SK-N-SH treated with all-trans-retinoic acid at 6 μM for 48 hours (cell line): ENCODE data around the gene ADO.

Source experiments
- ARNTL ChIP-seq: fragments of 450-650 bp; formaldehyde crosslinking; IDR thresholded peaks from 2 replicates; pipeline ENCODE4 v1.5.0; 2020; ENCODE audit warnings: low read depth, mild to moderate bottlenecking, moderate library complexity, borderline replicate concordance
- BACH2 ChIP-seq: fragments of 250-450 bp; sonication (Bioruptor Pico); IDR thresholded peaks from 2 replicates; pipeline ENCODE4 v1.9.0; 2021; ENCODE audit warnings: mild to moderate bottlenecking, borderline replicate concordance
- CREB5 ChIP-seq: fragments of 250-450 bp; sonication (Bioruptor Pico); IDR thresholded peaks from 2 replicates; pipeline ENCODE4 v1.5.1; 2020; ENCODE audit warnings: low read depth, mild to moderate bottlenecking, moderate library complexity
- GLIS3 ChIP-seq: fragments of 250-450 bp; sonication (Bioruptor Pico); IDR thresholded peaks from 2 replicates; pipeline ENCODE4 v1.5.0; 2020; ENCODE audit warnings: mild to moderate bottlenecking, moderate library complexity
- OSR1 ChIP-seq: fragments of 250-450 bp; sonication (Bioruptor Pico); IDR thresholded peaks from 2 replicates; pipeline ENCODE4 v1.8.0; 2022; ENCODE audit warnings: moderate library complexity, mild to moderate bottlenecking, inconsistent platforms
- PATZ1 ChIP-seq: fragments of 250-450 bp; sonication (Bioruptor Pico); IDR thresholded peaks from 2 replicates; pipeline ENCODE4 v1.8.0; 2020; ENCODE audit warnings: mild to moderate bottlenecking, moderate library complexity, borderline replicate concordance
- PPARA ChIP-seq: fragments of 250-450 bp; sonication (Bioruptor Pico); IDR thresholded peaks from 2 replicates; pipeline ENCODE4 v1.5.0; 2020; ENCODE audit warnings: mild to moderate bottlenecking, borderline replicate concordance
- ZC3H10 ChIP-seq: fragments of 250-450 bp; sonication (Bioruptor Pico); IDR thresholded peaks from 2 replicates; pipeline ENCODE4 v1.5.1; 2021; ENCODE audit warnings: mild to moderate bottlenecking, moderate library complexity
- ZFP3 ChIP-seq: fragments of 250-450 bp; sonication (Bioruptor Pico); IDR thresholded peaks from 2 replicates; pipeline ENCODE4 v1.5.0; 2020; ENCODE audit warnings: mild to moderate bottlenecking, moderate library complexity

- TF ChIP-seq ZFP3 (CRISPR knock-in tag) (no peak), GLIS3 (CRISPR knock-in tag) (no peak), CREB5 (CRISPR knock-in tag) (no peak), PATZ1 (CRISPR knock-in tag) (no peak), PPARA (no peak), ZC3H10 (no peak), BACH2 (no peak), OSR1 (CRISPR knock-in tag) (no peak), ARNTL (CRISPR knock-in tag) (no peak)
Measured at GRCh38 chr10:62760401-62760800, 44.1 kb upstream of the ADO start.
